Activated naive CD4-positive, alpha-beta T cell treated with anti-CD3 and anti-CD28 coated beads, Interleukin-2, amount 10 ng/mL, durations not matched to agents 5 hours and 36 hours (primary cell): ENCODE measurements around the gene ASMTL. TPM values are rescaled to one million over a fixed set of nuclear protein-coding genes. Genes with fewer than 3 reads are reported as not detected.

ENCODE experiments used
- total RNA-seq, 2 experiments: library from RNA; stranded (reverse); gene quantifications; one replicate each; pipeline ENCODE4 v1.2.3, GENCODE V29; 2021

Gene ASMTL
- 10 to 100 TPM; 39.7 to 41.0 TPM for total RNA-seq

DNA sequence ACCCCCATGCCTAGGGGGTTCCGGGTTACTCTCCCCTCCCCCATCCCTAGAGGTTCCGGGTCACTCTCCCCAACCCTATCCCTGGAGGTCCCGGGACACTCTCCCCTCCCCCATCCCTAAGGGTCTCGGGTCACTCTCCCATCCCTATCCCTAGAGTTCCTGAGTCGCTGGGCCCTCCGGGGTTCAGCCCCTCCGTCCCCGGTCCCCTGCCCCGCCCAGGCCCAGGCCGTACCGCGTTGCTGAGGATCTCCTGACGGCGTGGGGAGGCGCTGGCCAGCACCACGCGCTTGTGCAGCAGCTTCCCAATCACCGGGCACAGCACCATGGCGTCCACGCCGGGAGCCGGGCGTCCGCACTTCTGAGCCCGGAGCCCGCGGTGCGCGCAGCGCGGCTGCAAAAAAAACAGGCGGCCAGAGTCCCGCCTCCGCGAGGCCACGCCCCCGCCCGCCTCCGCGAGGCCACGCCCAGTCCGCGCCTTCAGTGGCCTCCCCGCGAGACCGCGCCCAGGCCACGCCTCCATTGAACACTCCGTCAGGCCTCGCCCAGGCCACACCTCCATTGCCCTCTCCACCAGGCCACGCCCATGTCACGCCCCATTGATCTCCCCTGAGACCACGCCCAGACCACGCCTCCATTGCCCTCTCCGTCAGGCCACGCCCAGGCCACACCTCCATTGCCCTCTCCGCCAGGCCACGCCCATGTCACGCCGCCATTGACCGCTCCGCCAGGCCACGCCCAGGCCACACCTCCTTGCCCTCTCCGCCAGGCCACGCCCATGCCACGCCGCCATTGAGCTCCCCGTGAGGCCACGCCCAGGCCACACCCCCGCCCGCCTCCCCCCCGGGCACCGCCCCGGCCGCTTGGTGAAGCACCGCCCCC, at the start of gene ASMTL:
ASMTL (minus strand) TSS at position 394 of the 879 bp plus-strand sequence; CDS start at position 325, 69 bp downstream.

GRCh38 chrX:1391707-1392375, 60.9 kb downstream of the ASMTL start, which contains the start of gene SLC25A6:
Gene SLC25A6, minus strand, starts transcription at chrX:1392113. Its CDS starts 104 bp downstream, at chrX:1392009.

Other genes starting within 250 kb of the ASMTL start
- gene CRLF2, start 240.3 kb downstream of the ASMTL start, total RNA-seq: 1 to 10 TPM; 3.1 TPM
- under 1 TPM; 0.43 to 0.63 TPM for gene CSF2RA, start 184.1 kb downstream of the ASMTL start, total RNA-seq
- gene IL3RA, start 116.1 kb downstream of the ASMTL start, total RNA-seq: 1 to 10 TPM; 7.9 to 8.2 TPM
- 100 to 1,000 TPM; 405 to 407 TPM for gene SLC25A6, start 60.8 kb downstream of the ASMTL start, total RNA-seq
- gene P2RY8, start 84.3 kb upstream of the ASMTL start, total RNA-seq: 10 to 100 TPM; 95.2 to 95.4 TPM
- 10 to 100 TPM; 68.3 to 69.4 TPM for gene AKAP17A, start 138.7 kb upstream of the ASMTL start, total RNA-seq
- gene ASMT, start 162.2 kb upstream of the ASMTL start, total RNA-seq: not detected